Panc1 (cell line): Measurements from ENCODE around the gene S100A6. TPM values are rescaled to one million over a fixed set of nuclear protein-coding genes. Genes with fewer than 3 reads are reported as not detected.
A peak's percentile ranks its signal among the peaks of the same experiment; 100 is the strongest.

Experiments used
- ATAC-seq: fragments of 200-7000 bp; cut with Tn5 transposase; 2 replicates; pipeline ENCODE4 v1.9.1; 2020; ENCODE audit warnings: mild to moderate bottlenecking, moderate library complexity
- BruUV-seq: library from RNA; stranded (reverse); fragments of 400-500 nt; replicated peaks from 2 replicates; lab custom pipeline; 2021; lab: Mats Ljungman, UMichigan
- CTCF ChIA-PET: fragments of 300-600 bp; sonication (Branson Sonifier 250); formaldehyde crosslinking; loops from one replicate; lab custom pipeline; 2022; ENCODE audit warnings: antibody characterized with exemption; lab: Charles Lee
- POLR2A ChIA-PET: fragments of 300-600 bp; sonication (Branson Sonifier 250); formaldehyde crosslinking; loops from one replicate; lab custom pipeline; 2022; ENCODE audit warnings: antibody characterized with exemption; lab: Charles Lee
- DNase-seq: peaks from one replicate; pipeline ENCODE4 v3.0.0-alpha.2; 2010; ENCODE audit warnings: low read depth, low spot score
- H3K27ac ChIP-seq: 2 replicates; pipeline ENCODE4 v1.5.1; 2011; ENCODE audit warnings: mild to moderate bottlenecking, low read length, inconsistent platforms
- H3K27me3 ChIP-seq: fragments of 200-500 bp; sonication (Bioruptor generic); 2 replicates; pipeline ENCODE4 v1.6.0; 2014; ENCODE audit warnings: low read length, inconsistent platforms; ENCODE audit not compliant: control insufficient read depth, insufficient read depth
- H3K36me3 ChIP-seq: fragments of 200-500 bp; sonication (Bioruptor generic); 2 replicates; pipeline ENCODE4 v1.5.1; 2014; ENCODE audit warnings: inconsistent platforms, mild to moderate bottlenecking, low read length, moderate library complexity; ENCODE audit not compliant: control insufficient read depth, insufficient read depth
- H3K4me1 ChIP-seq: 2 replicates; pipeline ENCODE4 v1.5.1; 2011; ENCODE audit warnings: inconsistent platforms, mild to moderate bottlenecking, low read length, moderate library complexity; ENCODE audit not compliant: control insufficient read depth, insufficient read depth
- H3K4me3 ChIP-seq, 2 experiments: 2 replicates each; pipeline ENCODE4 v1.5.1; 2011 to 2012; ENCODE audit warnings: low read depth in 2 of 2, low read length in 2 of 2, mild to moderate bottlenecking in 2 of 2, inconsistent platforms in 1 of 2, moderate library complexity in 1 of 2
- H3K9me3 ChIP-seq: fragments of 200-500 bp; sonication (Bioruptor generic); 2 replicates; pipeline ENCODE4 v1.5.1; 2014; ENCODE audit warnings: low read depth, mild to moderate bottlenecking, inconsistent platforms, low read length, moderate library complexity; ENCODE audit not compliant: control insufficient read depth, insufficient read depth
- CTCF ChIP-seq: fragments of 450-650 bp; IDR thresholded peaks from 2 replicates; pipeline ENCODE4 v1.5.1; 2017; ENCODE audit warnings: mild to moderate bottlenecking
- POLR2AphosphoS5 ChIP-seq: IDR thresholded peaks from 2 replicates; pipeline ENCODE4 v1.6.1; 2012; ENCODE audit warnings: mild to moderate bottlenecking, low read depth, low read length, moderate library complexity
- REST ChIP-seq, 2 experiments: IDR thresholded peaks; 2 replicates each; pipeline ENCODE4 v1.6.1; 2011 to 2012; ENCODE audit warnings: low read depth in 2 of 2, control low read depth in 1 of 2, low read length in 1 of 2, mild to moderate bottlenecking in 1 of 2, moderate library complexity in 1 of 2; ENCODE audit not compliant: insufficient read depth in 1 of 2
- SIN3A ChIP-seq: IDR thresholded peaks from 2 replicates; pipeline ENCODE4 v1.6.1; 2012; ENCODE audit warnings: low read depth, mild to moderate bottlenecking, low read length, moderate library complexity, borderline replicate concordance; ENCODE audit not compliant: insufficient read depth
- TCF7L2 ChIP-seq: IDR thresholded peaks from 2 replicates; pipeline ENCODE4 v1.6.1; 2011; ENCODE audit warnings: mild to moderate bottlenecking, low read depth, low read length, inconsistent platforms
- in situ Hi-C: cut with HindIII; loops from 2 replicates; pipeline ENCODE4 v1.10.0; 2016; ENCODE audit warnings: low sequenced_read_pairs, low pct_unique_long_range_greater_than_20kb
- intact Hi-C: fragments of 100-400 bp; cut with micrococcal nuclease; formaldehyde crosslinking; loops from one replicate; pipeline ENCODE4 v1.10.0; 2022; ENCODE audit not compliant: unreplicated experiment
- total RNA-seq: library from RNA; stranded (reverse); gene quantifications from one replicate; pipeline ENCODE4 v1.2.1, GENCODE V29; 2021; ENCODE audit not compliant: unreplicated experiment

The S100A6 gene
- total RNA-seq, 1 experiment from 2014 or later, result 1,986 TPM

GRCh38 chr1:153548722-153549688 is 13.2 kb upstream of the S100A6 start, which contains the start of gene S100A3:
Gene S100A3 (minus strand): TSS chr1:153549258. CDS start chr1:153548485, 773 bp downstream.
- no peak for TF ChIP-seq REST (IDR thresholded peaks at IDR 0.05; ENCODE audit: insufficient read depth in 1 of 2, low read depth in 2 of 2, low read length in 1 of 2)
- no peak for TF ChIP-seq POLR2AphosphoS5
- no peak for TF ChIP-seq TCF7L2
- no peak for TF ChIP-seq SIN3A
- no peak for TF ChIP-seq CTCF
- ATAC-seq, result peak; percentile 64
- intact Hi-C loops (no loop called here), in situ Hi-C loops (no loop called here)
- H3K4me1 ChIP-seq, result peaks cover 67% of the 10 kb centered on the region
- ChIA-PET CTCF (interaction anchor here (1.4 kb wide), 1 partner anchor 16 kb away, joined by 4 read pairs; no protein-coding TSS in a partner anchor), POLR2A (no interaction called here)
- no TSS peak for BruUV-seq
- H3K4me3 ChIP-seq, result no peak within 1 kb of the TSS
- H3K27me3 ChIP-seq, result no peaks in the 10 kb centered on the region
- H3K27ac ChIP-seq, result peak within 1 kb of the TSS; percentile 98
- no peak for DNase-seq
- no peaks in the 10 kb centered on the region for H3K9me3 ChIP-seq
- no peaks in the 10 kb centered on the region for H3K36me3 ChIP-seq

GRCh38 chr1:153547560-153548551 is 12.1 kb upstream of the S100A6 start:
- ChIA-PET POLR2A (no interaction called here), CTCF (interaction anchor here (1.4 kb wide), 1 partner anchor 14 kb away, joined by 4 read pairs; no protein-coding TSS in a partner anchor)
- Histone ChIP-seq H3K27me3 (no peaks in the 10 kb centered on the region), H3K4me1 (peaks cover 78% of the 10 kb centered on the region), H3K9me3 (no peaks in the 10 kb centered on the region), H3K4me3 (no peak overlapping the region), H3K36me3 (no peaks in the 10 kb centered on the region), H3K27ac (peak overlapping the region; percentile 98)
- no peak for TF ChIP-seq POLR2AphosphoS5
- TF ChIP-seq CTCF, result no peak
- TF ChIP-seq REST (IDR thresholded peaks at IDR 0.05; ENCODE audit: insufficient read depth in 1 of 2, low read depth in 2 of 2, low read length in 1 of 2), result no peak
- TF ChIP-seq TCF7L2, result no peak
- no peak for TF ChIP-seq SIN3A
- ATAC-seq, result no peak
- intact Hi-C loops, result no loop called here
- in situ Hi-C loops, result no loop called here
- BruUV-seq, result no TSS peak
- no peak for DNase-seq
